Measurements from ENCODE around the gene COMTD1.

The COMTD1 gene

DNA sequence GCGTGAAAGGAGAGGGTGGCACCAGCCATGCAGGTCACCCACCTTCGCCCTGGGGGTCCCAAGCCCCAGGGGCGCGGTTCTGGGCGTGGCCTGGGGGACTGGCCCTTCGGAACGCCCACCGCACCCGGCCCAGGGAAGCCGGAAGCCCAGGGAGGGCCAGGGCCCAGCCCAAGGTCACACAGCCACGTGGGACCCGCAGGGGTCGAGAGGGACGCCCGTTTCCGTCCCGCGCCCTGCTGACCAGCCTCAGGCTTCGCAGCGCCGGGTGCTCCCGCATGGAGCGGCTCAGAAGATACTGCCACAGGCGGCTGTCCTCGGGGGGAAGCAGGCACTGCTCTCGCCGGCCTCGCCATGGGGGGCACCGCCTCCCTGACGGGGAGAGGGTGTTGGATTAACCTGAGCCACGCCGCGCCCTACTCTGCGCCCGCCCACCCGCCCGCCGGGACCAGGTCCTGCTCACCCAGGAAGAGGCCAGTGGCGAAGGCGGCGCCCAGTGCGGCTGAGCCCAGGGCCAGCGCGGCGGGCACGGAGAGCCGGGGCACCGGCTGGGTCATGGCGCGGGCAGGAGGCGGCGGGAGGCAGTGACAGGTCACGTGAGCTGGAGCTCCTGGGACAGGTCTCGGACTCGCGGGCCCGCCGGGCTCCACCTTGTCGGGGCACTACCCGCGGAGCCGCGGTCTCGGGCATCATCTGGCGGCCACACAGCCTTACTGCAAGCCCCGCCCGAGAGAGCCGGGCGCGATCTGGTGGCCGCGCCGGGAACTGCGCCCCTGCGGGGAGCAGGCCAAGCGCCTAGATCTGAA lies at the start of gene COMTD1:
Gene COMTD1 (minus strand): TSS at position 583 of the 803 bp plus-strand sequence. CDS start 29 bp downstream, at position 554.
- Mint-ChIP-seq H3K27me3 (ENCODE audit: low read depth, poor library complexity) (peaks cover 6% of the 10 kb centered on the region), H3K4me1 (peaks cover 39% of the 10 kb centered on the region), H3K36me3 (ENCODE audit: low read depth) (peaks cover 22% of the 10 kb centered on the region), H3K27ac (no peak within 1 kb of the TSS), H3K9me3 (no peaks in the 10 kb centered on the region), H3K4me3 (peak within 1 kb of the TSS; percentile 61)
- peak; percentile 94 for DNase-seq
- TF ChIP-seq, protein P1, sequence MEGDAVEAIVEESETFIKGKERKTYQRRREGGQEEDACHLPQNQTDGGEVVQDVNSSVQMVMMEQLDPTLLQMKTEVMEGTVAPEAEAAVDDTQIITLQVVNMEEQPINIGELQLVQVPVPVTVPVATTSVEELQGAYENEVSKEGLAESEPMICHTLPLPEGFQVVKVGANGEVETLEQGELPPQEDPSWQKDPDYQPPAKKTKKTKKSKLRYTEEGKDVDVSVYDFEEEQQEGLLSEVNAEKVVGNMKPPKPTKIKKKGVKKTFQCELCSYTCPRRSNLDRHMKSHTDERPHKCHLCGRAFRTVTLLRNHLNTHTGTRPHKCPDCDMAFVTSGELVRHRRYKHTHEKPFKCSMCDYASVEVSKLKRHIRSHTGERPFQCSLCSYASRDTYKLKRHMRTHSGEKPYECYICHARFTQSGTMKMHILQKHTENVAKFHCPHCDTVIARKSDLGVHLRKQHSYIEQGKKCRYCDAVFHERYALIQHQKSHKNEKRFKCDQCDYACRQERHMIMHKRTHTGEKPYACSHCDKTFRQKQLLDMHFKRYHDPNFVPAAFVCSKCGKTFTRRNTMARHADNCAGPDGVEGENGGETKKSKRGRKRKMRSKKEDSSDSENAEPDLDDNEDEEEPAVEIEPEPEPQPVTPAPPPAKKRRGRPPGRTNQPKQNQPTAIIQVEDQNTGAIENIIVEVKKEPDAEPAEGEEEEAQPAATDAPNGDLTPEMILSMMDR (IDR thresholded peaks at IDR 0.05) = peak; percentile 100

DNA sequence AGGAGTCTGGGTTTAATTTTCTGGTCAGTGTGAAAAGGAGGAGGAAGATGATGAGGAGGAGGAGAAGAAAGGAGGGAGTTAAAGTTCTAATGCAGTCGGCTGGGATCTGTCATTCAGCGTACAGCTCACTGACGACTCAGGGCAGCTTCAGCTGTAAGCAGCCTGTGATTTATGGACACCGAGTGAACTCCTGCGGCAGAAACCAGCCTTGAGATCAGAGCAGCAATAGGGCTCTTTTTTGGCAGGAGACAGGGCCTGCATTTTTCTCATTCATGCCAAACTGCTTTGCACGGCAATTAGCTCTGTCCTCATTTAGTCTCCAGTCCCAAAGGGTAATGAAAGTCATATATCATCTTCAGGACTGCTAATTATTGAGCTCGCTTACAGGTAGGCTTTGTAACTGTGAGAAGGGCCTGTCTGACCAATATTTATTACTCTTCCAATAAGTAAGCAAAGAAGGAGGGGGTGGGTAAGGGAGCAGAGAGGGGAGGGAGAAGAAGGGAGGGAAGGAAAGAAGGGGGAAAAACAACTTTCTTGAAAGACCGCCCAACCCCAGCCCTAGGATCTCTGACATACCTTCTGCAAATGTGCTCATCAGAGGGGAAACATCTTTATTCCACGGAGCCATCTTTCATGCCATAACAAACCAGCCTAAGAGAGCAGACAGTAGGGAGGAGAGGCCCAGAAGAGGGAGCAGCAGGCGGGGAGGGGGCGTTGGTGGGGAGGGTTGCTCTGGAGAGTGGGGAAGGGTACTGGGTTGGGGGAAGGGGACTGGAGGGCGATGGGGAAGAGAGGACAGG lies 48.1 kb upstream of the COMTD1 start:
- TF ChIP-seq, protein P1 (IDR thresholded peaks at IDR 0.05) = no peak
- Mint-ChIP-seq H3K9me3 (peaks cover 42% of the 10 kb centered on the region), H3K4me1 (peaks cover 86% of the 10 kb centered on the region), H3K27me3 (ENCODE audit: low read depth, poor library complexity) (peaks cover 3% of the 10 kb centered on the region), H3K4me3 (peak overlapping the region; percentile 76), H3K36me3 (ENCODE audit: low read depth) (peaks cover 8% of the 10 kb centered on the region), H3K27ac (peak overlapping the region; percentile 99)
- peak; percentile 64 for DNase-seq

DNA sequence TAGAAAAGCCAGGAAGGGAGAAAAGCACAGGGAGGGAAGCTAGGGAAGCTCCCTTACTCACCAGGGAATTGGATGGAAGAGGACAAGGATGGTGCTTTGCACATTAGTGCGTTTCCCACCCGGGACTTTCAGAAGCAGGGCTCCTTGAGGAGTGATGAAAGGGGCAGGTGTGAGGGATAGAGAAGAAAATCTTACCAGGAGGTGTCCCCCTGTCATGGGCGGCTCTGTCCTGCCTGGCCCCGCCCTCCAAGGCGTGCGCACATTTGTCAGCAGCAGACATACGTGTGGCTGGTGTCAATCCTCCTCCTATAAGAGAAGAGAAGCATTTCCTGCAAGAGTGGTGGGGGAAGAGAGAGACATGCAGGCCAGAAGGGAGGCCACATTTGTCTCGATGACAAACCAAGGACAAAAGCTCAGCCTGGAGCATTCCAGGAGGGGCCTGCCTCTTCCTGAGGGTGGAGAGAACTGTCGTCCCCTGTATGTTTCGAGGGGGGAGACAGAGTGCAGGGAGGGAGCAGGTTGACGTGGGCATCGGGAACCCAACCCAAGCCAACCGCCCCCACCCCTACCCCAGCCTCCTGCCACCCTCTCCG lies 47.4 kb upstream of the COMTD1 start:
- Mint-ChIP-seq H3K4me1 (peaks cover 88% of the 10 kb centered on the region), H3K36me3 (ENCODE audit: low read depth) (peaks cover 8% of the 10 kb centered on the region), H3K4me3 (peak overlapping the region; percentile 76), H3K9me3 (peaks cover 37% of the 10 kb centered on the region), H3K27me3 (ENCODE audit: low read depth, poor library complexity) (peaks cover 7% of the 10 kb centered on the region), H3K27ac (peak overlapping the region; percentile 99)
- TF ChIP-seq, protein P1 (IDR thresholded peaks at IDR 0.05) = no peak
- DNase-seq = peak; percentile 47

DNA sequence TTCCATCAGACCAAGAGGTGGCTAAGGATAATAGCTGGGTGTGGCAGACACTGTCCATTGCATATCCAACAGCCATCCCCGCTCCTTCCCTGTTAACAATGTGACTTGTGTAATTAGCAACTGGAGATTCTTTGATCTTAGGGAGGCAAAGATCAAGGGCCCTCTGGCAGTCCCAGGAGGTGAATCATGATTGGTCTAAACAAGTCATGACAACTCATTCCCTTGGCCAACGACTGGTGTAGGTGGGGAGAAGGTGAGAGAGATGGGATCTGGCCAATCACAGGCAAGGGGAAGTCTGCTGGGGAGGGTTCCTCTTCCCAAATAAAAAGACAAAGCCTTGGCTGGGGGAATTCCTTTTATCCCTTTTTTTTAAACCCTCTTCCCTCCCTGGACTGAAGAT lies 46.2 kb upstream of the COMTD1 start:
- Mint-ChIP-seq H3K9me3 (peaks cover 25% of the 10 kb centered on the region), H3K36me3 (ENCODE audit: low read depth) (no peaks in the 10 kb centered on the region), H3K27ac (no peak overlapping the region), H3K4me3 (peak overlapping the region; percentile 76), H3K4me1 (peaks cover 77% of the 10 kb centered on the region), H3K27me3 (ENCODE audit: low read depth, poor library complexity) (peaks cover 7% of the 10 kb centered on the region)
- TF ChIP-seq, protein P1 (IDR thresholded peaks at IDR 0.05) = no peak
- DNase-seq = no peak

DNA sequence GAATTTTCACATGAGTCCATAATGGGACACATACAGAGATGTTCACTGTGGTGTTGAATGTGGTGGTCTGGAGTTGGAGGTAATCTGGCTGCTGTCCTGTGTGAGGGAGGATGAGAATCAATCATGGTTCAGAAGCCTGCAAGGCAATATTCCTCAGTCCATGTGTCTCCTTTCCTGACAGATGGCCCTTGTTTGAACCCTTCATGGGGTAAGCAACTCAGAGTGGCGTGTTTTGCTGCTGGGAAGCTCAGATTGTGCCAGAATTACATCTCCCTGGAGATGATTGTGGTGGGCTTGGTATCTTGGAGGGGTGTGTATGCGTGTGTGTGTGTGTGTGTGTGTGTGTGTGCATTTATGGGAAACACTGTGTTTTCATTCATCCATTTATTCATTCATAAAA lies 44.5 kb upstream of the COMTD1 start:
- peaks cover 77% of the 10 kb centered on the region for H3K4me1 Mint-ChIP-seq
- H3K4me3 Mint-ChIP-seq = peak overlapping the region; percentile 37
- H3K27me3 Mint-ChIP-seq (ENCODE audit: low read depth, poor library complexity) = peaks cover 4% of the 10 kb centered on the region

More for the DNA sequence above, 44.5 kb upstream of the COMTD1 start:
- Mint-ChIP-seq H3K9me3 (peaks cover 12% of the 10 kb centered on the region), H3K27ac (peak overlapping the region; percentile 31), H3K36me3 (ENCODE audit: low read depth) (no peaks in the 10 kb centered on the region)
- TF ChIP-seq, protein P1 (IDR thresholded peaks at IDR 0.05) = no peak
- no peak for DNase-seq
